Stimulated activated memory B cell treated with anti-CD40 and anti-IgM and Interleukin-4, amounts not matched to agents 10 μg/mL and 1 μg/mL and 100 μg/mL, for 72 hours (primary cell): ENCODE data around the gene ABI1.

Experiments
- ATAC-seq: fragments of 150-1000 bp; cut with Tn5 transposase; 2 replicates; pipeline ENCODE4 v1.10.0; 2021
- H3K27ac Mint-ChIP-seq: one replicate; pipeline ENCODE4 v1.8.0; 2022; ENCODE audit warnings: mild to moderate bottlenecking, mixed read lengths
- H3K27me3 Mint-ChIP-seq: one replicate; pipeline ENCODE4 v1.8.0; 2022; ENCODE audit warnings: mixed read lengths
- H3K36me3 Mint-ChIP-seq: one replicate; pipeline ENCODE4 v1.8.0; 2022; ENCODE audit warnings: mixed read lengths
- H3K4me1 Mint-ChIP-seq: one replicate; pipeline ENCODE4 v1.8.0; 2022; ENCODE audit warnings: mixed read lengths
- H3K4me3 Mint-ChIP-seq: one replicate; pipeline ENCODE4 v1.8.0; 2022; ENCODE audit warnings: mild to moderate bottlenecking, moderate library complexity, mixed read lengths
- H3K9me3 Mint-ChIP-seq: one replicate; pipeline ENCODE4 v1.8.0; 2022; ENCODE audit warnings: mixed read lengths

Gene ABI1

GRCh38 chr10:26700884-26701630, 159.7 kb downstream of the ABI1 start:
- ATAC-seq, result no peak
- H3K4me1 Mint-ChIP-seq, result peaks cover 34% of the 10 kb centered on the region
- H3K4me3 Mint-ChIP-seq, result no peak overlapping the region
- no peak overlapping the region for H3K27ac Mint-ChIP-seq
- no peaks in the 10 kb centered on the region for H3K9me3 Mint-ChIP-seq
- no peaks in the 10 kb centered on the region for H3K27me3 Mint-ChIP-seq
- peaks cover 34% of the 10 kb centered on the region for H3K36me3 Mint-ChIP-seq

GRCh38 chr10:26699631-26700030, 161.1 kb downstream of the ABI1 start:
- Mint-ChIP-seq H3K36me3 (peaks cover 24% of the 10 kb centered on the region), H3K4me1 (peaks cover 34% of the 10 kb centered on the region), H3K4me3 (no peak overlapping the region), H3K27ac (no peak overlapping the region), H3K9me3 (no peaks in the 10 kb centered on the region), H3K27me3 (no peaks in the 10 kb centered on the region)
- no peak for ATAC-seq

GRCh38 chr10:26698909-26699308, 161.8 kb downstream of the ABI1 start:
- Mint-ChIP-seq H3K4me3 (peak overlapping the region; percentile 92), H3K27me3 (no peaks in the 10 kb centered on the region), H3K4me1 (peaks cover 34% of the 10 kb centered on the region), H3K36me3 (peaks cover 24% of the 10 kb centered on the region), H3K27ac (peak overlapping the region; percentile 69), H3K9me3 (no peaks in the 10 kb centered on the region)
- ATAC-seq, result no peak

GRCh38 chr10:26697922-26698608, 162.7 kb downstream of the ABI1 start:
- Mint-ChIP-seq H3K36me3 (peaks cover 23% of the 10 kb centered on the region), H3K4me3 (peak overlapping the region; percentile 92), H3K27me3 (no peaks in the 10 kb centered on the region), H3K27ac (peak overlapping the region; percentile 69), H3K4me1 (peaks cover 34% of the 10 kb centered on the region), H3K9me3 (no peaks in the 10 kb centered on the region)
- no peak for ATAC-seq

DNA sequence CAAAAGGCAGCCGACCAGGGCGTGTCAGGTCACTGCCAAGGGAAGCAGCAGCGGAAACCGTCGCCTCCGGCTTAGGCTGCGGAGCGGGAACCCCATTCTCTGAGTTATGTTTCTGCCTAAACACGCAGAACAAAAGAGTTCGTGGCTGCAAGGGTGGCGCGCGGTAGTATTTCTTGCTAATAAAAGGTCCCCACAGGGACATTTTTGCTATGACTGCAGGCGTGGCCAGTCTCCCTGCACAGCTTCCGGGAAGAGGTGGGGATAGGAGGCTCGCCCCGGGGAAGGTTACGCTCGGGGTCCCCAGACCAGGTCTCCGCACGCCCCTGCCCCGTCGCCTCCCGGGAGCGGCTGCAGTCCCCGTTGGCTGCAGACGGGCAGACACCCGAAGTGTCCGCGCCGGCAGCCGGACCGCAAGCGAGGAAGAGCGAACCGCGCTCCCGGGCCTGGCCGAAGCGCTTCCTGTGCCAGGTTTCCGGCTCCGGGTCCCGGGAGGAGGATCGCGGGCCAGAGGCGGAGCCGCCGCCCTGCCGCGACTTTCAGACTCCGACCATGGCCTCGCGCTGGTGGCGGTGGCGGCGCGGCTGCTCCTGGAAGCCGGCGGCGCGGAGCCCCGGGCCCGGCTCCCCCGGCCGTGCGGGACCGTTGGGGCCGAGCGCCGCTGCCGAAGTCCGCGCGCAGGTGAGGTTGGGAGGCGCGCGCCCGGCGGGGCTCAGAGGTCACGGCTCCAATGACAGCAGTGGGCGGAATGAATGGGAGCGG, 163.4 kb downstream of the ABI1 start, which contains the start of gene PDSS1:
Gene PDSS1, plus strand, starts transcription at position 539 of the 759 bp plus-strand sequence. Its CDS starts 11 bp downstream, at position 550.
- Mint-ChIP-seq H3K9me3 (no peaks in the 10 kb centered on the region), H3K4me3 (peak within 1 kb of the TSS; percentile 92), H3K27me3 (no peaks in the 10 kb centered on the region), H3K4me1 (peaks cover 33% of the 10 kb centered on the region), H3K27ac (peak within 1 kb of the TSS; percentile 69), H3K36me3 (peaks cover 15% of the 10 kb centered on the region)
- peak; percentile 94 for ATAC-seq

- Mint-ChIP-seq H3K36me3 (peaks cover 10% of the 10 kb centered on the region), H3K27ac (peak overlapping the region; percentile 69), H3K27me3 (no peaks in the 10 kb centered on the region), H3K9me3 (no peaks in the 10 kb centered on the region), H3K4me1 (peaks cover 27% of the 10 kb centered on the region), H3K4me3 (peak overlapping the region; percentile 92)
- ATAC-seq, result no peak
These were observed 164.0 kb downstream of the ABI1 start for GRCh38 chr10:26696786-26697162.
